NCI-H510A (cell line): ENCODE results near the gene USP10.

Experiments used
- DNase-seq: peaks from one replicate; lab custom pipeline; 2025; lab: John Stamatoyannopoulos, UW

The USP10 gene, protein sequence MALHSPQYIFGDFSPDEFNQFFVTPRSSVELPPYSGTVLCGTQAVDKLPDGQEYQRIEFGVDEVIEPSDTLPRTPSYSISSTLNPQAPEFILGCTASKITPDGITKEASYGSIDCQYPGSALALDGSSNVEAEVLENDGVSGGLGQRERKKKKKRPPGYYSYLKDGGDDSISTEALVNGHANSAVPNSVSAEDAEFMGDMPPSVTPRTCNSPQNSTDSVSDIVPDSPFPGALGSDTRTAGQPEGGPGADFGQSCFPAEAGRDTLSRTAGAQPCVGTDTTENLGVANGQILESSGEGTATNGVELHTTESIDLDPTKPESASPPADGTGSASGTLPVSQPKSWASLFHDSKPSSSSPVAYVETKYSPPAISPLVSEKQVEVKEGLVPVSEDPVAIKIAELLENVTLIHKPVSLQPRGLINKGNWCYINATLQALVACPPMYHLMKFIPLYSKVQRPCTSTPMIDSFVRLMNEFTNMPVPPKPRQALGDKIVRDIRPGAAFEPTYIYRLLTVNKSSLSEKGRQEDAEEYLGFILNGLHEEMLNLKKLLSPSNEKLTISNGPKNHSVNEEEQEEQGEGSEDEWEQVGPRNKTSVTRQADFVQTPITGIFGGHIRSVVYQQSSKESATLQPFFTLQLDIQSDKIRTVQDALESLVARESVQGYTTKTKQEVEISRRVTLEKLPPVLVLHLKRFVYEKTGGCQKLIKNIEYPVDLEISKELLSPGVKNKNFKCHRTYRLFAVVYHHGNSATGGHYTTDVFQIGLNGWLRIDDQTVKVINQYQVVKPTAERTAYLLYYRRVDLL

GRCh38 chr16:84699712-84700445 is at the start of gene USP10:
TSS of gene USP10 (plus strand) at chr16:84700000. CDS start at chr16:84700091, 91 bp downstream.
- peak; percentile 77 for DNase-seq

DNA sequence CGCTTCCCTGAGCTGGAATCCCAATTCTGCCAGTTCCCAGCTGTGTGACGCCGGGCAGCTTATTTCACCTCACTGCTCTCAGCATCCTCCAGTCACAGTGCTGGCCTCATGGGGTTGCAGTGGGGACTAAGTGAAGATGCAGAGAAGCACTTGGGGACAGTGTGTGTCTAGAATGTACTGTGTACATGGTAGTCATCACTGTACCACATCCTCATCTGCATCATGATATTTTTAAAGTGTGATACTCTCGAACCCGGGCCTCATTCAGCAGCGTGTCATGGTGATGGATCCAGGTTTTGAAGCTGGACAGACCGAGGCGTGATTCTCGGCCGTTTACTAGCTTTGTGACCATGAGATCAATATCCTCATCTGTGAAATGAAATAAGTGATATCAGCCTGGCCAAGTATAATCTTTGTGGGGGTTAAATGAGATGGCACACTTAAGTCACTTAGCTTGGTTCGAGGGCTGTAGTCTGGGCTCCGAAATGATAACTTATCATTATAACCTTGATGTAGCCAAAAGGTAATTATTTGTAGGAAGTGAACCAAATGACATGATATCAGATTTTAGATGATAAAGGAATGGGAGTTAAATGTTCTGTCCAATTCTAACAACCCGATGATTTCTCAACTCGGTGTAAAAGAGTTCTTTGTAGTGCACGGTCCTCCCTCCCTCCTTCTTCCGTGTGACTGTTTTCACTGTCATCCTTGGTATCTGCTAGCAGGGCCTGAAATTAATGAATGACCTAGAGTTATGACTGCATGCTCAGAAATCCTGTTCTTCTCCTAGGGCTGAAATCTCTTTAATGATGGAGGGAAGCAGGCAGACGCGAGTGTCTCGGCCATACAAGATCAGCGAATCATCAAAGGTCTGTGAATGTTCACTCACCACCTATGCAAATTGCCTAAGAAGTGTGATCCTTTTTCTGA is 49.5 kb upstream of the USP10 start:
- DNase-seq: no peak

DNA sequence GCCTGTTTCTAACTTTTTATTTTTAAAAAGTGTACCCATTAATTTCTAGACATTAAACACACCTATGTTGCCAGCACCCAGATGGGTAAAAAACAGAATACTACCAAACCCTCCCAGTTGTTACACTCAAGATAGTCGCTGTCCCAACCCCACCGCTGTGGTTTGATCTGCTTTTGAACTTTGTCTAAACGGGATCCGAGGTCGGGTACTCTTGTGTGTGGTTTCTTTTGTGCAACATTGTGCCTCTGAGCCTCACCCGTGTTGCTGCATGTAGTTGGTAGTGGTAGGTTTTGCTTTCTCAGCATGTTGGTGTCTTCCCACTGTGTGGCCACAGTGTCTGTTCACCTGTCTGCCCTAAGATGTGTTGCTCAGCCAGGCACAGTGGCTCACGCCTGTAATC is 47.2 kb upstream of the USP10 start:
- DNase-seq: no peak

DNA sequence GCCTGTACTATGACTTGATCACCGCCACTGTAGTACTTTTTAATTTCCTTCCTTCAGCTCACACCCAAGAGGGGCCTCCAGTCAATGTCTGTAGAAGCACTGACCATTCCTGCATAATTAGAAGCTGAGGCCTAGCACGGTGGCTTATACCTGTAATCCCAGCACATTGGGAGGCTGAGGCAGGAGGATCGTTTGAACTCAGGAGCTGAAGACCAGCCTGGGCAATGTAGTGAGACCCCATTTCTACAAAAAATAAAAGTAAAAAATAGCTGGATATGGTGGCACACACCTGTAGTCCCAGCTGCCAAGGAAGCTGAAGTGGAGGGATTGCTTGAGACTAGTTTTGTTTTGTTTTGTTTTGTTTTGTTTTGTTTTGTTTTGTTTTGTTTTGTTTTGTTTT is 45.6 kb upstream of the USP10 start:
- DNase-seq: no peak

DNA sequence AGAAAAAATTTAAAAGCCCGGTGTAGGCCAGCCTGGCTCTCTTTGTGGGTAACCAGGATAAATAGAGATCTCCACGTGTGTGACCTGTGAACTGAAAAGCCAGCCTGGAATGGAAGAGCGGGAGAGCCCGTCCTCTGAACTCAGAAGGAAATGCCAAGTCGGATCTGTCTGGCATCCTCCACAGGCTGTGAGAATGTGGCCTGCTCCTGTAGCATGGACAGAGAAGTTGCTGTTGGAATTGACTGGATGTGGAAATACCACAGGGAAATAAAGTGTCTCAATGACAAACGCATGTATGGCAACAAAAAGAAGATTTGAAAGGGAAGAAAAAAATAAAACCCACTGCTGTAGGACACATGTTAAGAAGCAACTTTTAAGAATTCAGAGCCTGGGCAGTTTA is 44.8 kb upstream of the USP10 start:
- DNase-seq: no peak

- no peak for DNase-seq
Observed at GRCh38 chr16:84656649-84657048, 43.2 kb upstream of the USP10 start.

GRCh38 chr16:84657229-84657837 is 42.5 kb upstream of the USP10 start:
- DNase-seq: no peak

GRCh38 chr16:84658690-84659089 is 41.1 kb upstream of the USP10 start:
- DNase-seq: no peak

DNA sequence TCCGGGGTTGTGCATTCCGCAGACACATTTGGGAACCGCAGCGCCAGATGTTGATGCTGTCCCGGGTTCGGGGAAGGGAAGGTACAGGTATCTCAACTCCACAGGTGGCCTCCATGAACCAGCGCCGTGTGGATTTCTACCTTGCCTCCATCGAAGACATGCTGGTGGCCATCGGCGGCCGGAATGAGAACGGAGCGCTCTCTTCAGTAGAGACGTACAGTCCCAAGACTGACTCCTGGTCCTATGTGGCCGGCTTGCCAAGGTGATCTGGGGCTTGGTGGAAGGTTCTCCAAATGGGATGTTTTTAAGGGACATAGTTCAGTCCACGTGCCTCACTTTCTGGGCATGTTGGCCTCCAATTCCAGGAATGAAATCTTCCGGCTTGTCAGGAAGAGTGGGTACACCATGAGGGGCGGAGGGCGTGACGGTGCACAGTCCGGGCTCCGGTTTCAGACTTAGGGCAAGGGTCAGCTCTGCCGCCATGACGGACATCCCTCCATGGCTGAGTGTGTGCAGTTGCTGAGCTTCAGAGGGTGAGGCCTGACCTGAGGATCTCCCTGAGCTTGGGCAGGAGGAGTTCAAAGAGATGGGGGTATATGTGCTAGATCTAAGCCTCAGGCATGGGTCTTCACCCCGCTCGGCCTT is 40.0 kb upstream of the USP10 start:
- no peak for DNase-seq

DNA sequence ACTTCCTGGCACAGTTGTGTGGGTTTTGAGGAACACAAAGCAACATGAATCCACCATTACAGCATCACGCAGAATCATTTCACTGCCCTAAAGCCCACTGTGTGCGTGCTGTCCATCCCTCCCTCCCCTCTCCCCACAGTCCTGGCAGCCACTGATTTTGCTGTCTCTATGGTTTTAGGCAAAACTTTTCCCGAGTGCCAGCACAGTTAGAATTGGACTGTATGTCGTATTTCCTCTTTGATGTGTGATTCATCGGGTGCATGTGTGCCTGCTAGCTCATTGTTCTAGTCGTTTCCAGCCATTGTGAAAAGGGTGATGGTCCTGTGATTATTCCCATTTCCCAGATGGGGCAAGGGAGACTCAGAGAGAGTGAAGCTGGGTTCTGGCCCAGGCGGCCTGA is 38.8 kb upstream of the USP10 start:
- DNase-seq: no peak

GRCh38 chr16:84661418-84662060 is 38.3 kb upstream of the USP10 start:
- no peak for DNase-seq

GRCh38 chr16:84662471-84662870 is 37.3 kb upstream of the USP10 start:
- no peak for DNase-seq

- DNase-seq: no peak
Observed at GRCh38 chr16:84663433-84664101, 36.2 kb upstream of the USP10 start.

- DNase-seq: no peak
Observed at GRCh38 chr16:84665359-84665758, 34.4 kb upstream of the USP10 start.

GRCh38 chr16:84665843-84666242 is 34.0 kb upstream of the USP10 start:
- no peak for DNase-seq

- no peak for DNase-seq
Observed at GRCh38 chr16:84667600-84668309, 32.0 kb upstream of the USP10 start.

GRCh38 chr16:84670063-84670462 is 29.7 kb upstream of the USP10 start:
- DNase-seq: no peak

DNA sequence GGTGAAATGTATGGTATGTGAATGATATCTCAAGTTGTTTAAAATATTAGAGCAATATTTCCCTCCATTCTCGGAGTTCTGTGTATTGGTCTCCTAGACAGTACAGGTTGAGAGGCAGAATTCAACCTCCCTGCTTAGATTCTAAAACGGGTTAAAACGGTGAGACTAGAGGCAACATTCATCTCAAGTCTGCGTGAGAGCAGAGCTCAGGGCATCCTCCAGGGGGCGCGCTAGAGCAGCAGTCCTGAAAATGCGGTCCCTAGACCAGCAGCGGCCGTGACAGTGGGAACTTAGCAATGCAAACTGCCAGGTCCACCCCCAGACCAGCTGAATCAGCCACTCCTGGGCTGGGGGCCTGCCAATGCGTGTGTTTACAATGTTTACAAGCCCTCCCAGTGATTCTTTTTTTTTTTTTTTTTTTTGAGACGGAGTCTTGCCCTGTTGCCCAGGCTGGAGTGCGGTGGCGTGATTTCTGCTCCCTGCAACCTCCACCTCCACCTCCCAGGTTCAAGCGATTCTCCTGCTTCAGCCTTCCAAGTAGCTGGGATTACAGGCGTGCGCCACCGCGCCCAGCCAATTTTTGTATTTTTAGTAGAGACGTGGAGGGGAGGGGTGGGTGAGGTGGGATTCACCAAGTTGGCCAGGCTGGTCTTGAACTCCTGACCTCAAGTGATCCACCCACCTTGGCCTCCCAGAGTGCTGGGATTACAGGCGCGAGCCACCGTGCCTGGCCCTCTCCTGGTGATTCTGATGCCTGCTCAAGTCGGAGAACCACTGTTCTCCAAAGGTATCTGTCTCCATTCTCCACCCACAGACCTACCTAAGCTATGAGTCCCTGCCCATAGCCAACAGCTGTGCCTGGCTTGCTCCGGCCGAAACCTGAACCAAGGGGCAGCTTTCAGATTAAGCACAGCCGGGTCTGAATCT is 27.3 kb upstream of the USP10 start:
- DNase-seq: no peak
